ENCODE results near the gene RASGEF1B. TPM values are rescaled to one million over a fixed set of nuclear protein-coding genes. Genes with fewer than 3 reads are reported as not detected.

The RASGEF1B gene
- polyA plus RNA-seq, 2 of the 4 experiments (the other 2 are of a cell fraction) = 0.16 TPM; not detected in 1

DNA sequence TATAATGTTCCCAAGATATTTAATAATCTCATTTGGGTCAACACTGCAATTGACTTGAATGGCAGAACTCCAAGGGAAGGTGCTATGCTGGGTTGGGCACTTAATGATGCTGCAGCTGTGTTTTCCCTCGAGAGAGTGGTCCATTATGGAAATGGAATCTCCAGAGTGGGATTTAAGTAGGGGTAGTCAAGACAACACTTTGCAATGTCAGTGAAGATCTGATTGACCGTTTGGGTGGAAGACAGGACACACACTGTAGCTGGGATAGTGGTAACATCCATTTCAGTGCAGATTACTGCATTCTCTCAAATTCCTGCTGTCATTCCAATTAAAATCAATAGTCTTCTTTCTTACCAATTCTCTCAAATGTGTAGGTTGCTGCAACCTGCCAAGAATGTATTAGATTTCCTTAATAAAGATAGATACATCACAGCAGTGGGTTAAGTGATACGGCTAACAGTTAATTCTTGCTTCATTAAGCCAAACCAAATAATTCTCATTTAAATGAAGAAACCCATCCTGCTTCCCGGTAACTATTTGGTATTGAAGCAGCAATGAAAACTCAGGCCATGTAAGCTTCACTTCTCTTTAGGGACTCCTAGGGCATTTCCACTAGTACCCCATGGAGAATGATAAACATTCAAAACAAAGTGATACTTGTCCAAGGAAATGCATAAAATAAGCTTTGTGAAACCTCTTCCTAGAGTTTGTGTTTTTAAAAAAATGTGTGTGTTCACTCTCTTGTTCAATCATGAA is 40.5 kb upstream of the RASGEF1B start:
- no peak for DNase-seq (ENCODE audit: low read depth in 1 of 2, low spot score in 1 of 2)
- Histone ChIP-seq H3K4me1 (no peaks in the 10 kb centered on the region), H3K9me3 (no peaks in the 10 kb centered on the region), H3K4me2 (no peak overlapping the region), H3K27ac (no peak overlapping the region), H3K4me3 (no peak overlapping the region)
- ChIA-PET CTCF (interaction anchor here (0.9 kb wide), 1 partner anchor 45 kb away, joined by 3 read pairs; no protein-coding TSS in a partner anchor), POLR2A (no interaction called here)
- no peak for ATAC-seq
- no peak for FAIRE-seq
- WGBS (ENCODE audit: missing lambda C conversion rate) = 18% methylated on average over 4 of the region's 4 CpGs
- TF ChIP-seq RNF2 (IDR thresholded peaks at IDR 0.05; ENCODE audit: borderline replicate concordance, low read depth) (no peak), POLR2A (IDR thresholded peaks at IDR 0.05; ENCODE audit: low read length) (no peak), ZNF302 (CRISPR knock-in tag; IDR thresholded peaks at IDR 0.05) (no peak), SREBF2 (IDR thresholded peaks at IDR 0.05) (no peak), KDM1A (IDR thresholded peaks at IDR 0.05; ENCODE audit: low read depth) (no peak)
- TF ChIP-seq, protein P1, sequence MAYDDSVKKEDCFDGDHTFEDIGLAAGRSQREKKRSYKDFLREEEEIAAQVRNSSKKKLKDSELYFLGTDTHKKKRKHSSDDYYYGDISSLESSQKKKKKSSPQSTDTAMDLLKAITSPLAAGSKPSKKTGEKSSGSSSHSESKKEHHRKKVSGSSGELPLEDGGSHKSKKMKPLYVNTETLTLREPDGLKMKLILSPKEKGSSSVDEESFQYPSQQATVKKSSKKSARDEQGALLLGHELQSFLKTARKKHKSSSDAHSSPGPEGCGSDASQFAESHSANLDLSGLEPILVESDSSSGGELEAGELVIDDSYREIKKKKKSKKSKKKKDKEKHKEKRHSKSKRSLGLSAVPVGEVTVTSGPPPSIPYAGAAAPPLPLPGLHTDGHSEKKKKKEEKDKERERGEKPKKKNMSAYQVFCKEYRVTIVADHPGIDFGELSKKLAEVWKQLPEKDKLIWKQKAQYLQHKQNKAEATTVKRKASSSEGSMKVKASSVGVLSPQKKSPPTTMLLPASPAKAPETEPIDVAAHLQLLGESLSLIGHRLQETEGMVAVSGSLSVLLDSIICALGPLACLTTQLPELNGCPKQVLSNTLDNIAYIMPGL (CRISPR knock-in tag; IDR thresholded peaks at IDR 0.05; ENCODE audit: borderline replicate concordance) = no peak

DNA sequence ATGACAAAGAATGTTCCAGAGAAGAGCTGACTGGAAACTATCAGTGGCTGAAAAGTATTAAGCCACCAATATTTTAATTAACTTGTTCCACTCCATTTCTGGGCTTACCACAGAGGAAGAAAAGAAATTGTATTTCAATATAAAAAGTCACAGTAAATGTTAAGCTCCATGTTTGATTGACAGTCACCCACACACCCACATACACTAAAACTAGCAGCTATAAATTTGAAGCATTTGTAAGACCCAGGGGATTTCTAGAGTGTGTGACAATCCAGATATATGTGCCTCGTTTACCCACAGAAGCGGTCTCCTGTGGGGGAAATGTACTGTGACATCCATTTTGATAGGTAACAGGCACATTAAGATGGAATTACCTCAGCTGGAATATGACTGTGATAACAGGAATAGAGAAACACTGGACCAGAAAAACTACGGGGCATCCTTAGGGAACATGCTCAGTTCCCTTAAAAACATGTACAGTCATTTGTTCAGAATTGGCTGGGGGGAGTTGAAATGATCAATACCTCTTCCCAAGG is 39.0 kb upstream of the RASGEF1B start:
- ChIA-PET POLR2A (no interaction called here), CTCF (no interaction called here)
- ATAC-seq = no peak
- Histone ChIP-seq H3K9me3 (no peaks in the 10 kb centered on the region), H3K27ac (no peak overlapping the region), H3K4me2 (no peak overlapping the region), H3K4me3 (no peak overlapping the region), H3K4me1 (no peaks in the 10 kb centered on the region)
- TF ChIP-seq NR3C1 (IDR thresholded peaks at IDR 0.05) = no peak
- no peak for TF ChIP-seq CEBPB (IDR thresholded peaks at IDR 0.05)
- no peak for TF ChIP-seq RARB (CRISPR knock-in tag; IDR thresholded peaks at IDR 0.05)
- TF ChIP-seq, protein P2, sequence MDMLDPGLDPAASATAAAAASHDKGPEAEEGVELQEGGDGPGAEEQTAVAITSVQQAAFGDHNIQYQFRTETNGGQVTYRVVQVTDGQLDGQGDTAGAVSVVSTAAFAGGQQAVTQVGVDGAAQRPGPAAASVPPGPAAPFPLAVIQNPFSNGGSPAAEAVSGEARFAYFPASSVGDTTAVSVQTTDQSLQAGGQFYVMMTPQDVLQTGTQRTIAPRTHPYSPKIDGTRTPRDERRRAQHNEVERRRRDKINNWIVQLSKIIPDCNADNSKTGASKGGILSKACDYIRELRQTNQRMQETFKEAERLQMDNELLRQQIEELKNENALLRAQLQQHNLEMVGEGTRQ (IDR thresholded peaks at IDR 0.05) = no peak
- no peak for TF ChIP-seq KDM5A (IDR thresholded peaks at IDR 0.05)
- no peak for TF ChIP-seq MAFK (IDR thresholded peaks at IDR 0.05; ENCODE audit: partially characterized antibody)
- no peak for TF ChIP-seq HOXB13 (CRISPR knock-in tag; IDR thresholded peaks at IDR 0.05; ENCODE audit: low read depth)
- TF ChIP-seq, protein P3, sequence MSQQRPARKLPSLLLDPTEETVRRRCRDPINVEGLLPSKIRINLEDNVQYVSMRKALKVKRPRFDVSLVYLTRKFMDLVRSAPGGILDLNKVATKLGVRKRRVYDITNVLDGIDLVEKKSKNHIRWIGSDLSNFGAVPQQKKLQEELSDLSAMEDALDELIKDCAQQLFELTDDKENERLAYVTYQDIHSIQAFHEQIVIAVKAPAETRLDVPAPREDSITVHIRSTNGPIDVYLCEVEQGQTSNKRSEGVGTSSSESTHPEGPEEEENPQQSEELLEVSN (IDR thresholded peaks at IDR 0.05; ENCODE audit: borderline replicate concordance, low read depth) = no peak
- TF ChIP-seq JUNB (IDR thresholded peaks at IDR 0.05) = no peak
- TF ChIP-seq, protein P4, sequence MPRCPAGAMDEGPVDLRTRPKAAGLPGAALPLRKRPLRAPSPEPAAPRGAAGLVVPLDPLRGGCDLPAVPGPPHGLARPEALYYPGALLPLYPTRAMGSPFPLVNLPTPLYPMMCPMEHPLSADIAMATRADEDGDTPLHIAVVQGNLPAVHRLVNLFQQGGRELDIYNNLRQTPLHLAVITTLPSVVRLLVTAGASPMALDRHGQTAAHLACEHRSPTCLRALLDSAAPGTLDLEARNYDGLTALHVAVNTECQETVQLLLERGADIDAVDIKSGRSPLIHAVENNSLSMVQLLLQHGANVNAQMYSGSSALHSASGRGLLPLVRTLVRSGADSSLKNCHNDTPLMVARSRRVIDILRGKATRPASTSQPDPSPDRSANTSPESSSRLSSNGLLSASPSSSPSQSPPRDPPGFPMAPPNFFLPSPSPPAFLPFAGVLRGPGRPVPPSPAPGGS (IDR thresholded peaks at IDR 0.05) = no peak
- TF ChIP-seq RFX5 (IDR thresholded peaks at IDR 0.05) = no peak
- TF ChIP-seq, protein P5, sequence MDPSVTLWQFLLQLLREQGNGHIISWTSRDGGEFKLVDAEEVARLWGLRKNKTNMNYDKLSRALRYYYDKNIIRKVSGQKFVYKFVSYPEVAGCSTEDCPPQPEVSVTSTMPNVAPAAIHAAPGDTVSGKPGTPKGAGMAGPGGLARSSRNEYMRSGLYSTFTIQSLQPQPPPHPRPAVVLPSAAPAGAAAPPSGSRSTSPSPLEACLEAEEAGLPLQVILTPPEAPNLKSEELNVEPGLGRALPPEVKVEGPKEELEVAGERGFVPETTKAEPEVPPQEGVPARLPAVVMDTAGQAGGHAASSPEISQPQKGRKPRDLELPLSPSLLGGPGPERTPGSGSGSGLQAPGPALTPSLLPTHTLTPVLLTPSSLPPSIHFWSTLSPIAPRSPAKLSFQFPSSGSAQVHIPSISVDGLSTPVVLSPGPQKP (IDR thresholded peaks at IDR 0.05; ENCODE audit: low read depth, low read length) = no peak
- TF ChIP-seq TFCP2L1 (CRISPR knock-in tag; IDR thresholded peaks at IDR 0.05) = no peak
- TF ChIP-seq SREBF2 (IDR thresholded peaks at IDR 0.05) = no peak
- TF ChIP-seq CHD2 (IDR thresholded peaks at IDR 0.05; ENCODE audit: low read length, partially characterized antibody) = no peak
- no peak for TF ChIP-seq POLR2A (IDR thresholded peaks at IDR 0.05; ENCODE audit: low read length)
- TF ChIP-seq MYC (IDR thresholded peaks at IDR 0.05; ENCODE audit: borderline replicate concordance, low read length) = no peak
- TF ChIP-seq, protein P6, sequence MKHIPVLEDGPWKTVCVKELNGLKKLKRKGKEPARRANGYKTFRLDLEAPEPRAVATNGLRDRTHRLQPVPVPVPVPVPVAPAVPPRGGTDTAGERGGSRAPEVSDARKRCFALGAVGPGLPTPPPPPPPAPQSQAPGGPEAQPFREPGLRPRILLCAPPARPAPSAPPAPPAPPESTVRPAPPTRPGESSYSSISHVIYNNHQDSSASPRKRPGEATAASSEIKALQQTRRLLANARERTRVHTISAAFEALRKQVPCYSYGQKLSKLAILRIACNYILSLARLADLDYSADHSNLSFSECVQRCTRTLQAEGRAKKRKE (CRISPR knock-in tag; IDR thresholded peaks at IDR 0.05; ENCODE audit: low read depth) = no peak
- TF ChIP-seq PHF8 (IDR thresholded peaks at IDR 0.05; ENCODE audit: borderline replicate concordance, low read depth) = no peak
- no peak for DNase-seq (ENCODE audit: low read depth in 1 of 2, low spot score in 1 of 2)
- FAIRE-seq = no peak
- 28% methylated on average over 3 of the region's 3 CpGs for WGBS (ENCODE audit: missing lambda C conversion rate)

All from A549 (cell line).